ENCODE data around the gene RPL26.
"Not testable (repeated sequence)": the region's sequence is repeated elsewhere in the genome, so short reads cannot be mapped to it uniquely, and the experiment has no call there.

The RPL26 gene

DNA sequence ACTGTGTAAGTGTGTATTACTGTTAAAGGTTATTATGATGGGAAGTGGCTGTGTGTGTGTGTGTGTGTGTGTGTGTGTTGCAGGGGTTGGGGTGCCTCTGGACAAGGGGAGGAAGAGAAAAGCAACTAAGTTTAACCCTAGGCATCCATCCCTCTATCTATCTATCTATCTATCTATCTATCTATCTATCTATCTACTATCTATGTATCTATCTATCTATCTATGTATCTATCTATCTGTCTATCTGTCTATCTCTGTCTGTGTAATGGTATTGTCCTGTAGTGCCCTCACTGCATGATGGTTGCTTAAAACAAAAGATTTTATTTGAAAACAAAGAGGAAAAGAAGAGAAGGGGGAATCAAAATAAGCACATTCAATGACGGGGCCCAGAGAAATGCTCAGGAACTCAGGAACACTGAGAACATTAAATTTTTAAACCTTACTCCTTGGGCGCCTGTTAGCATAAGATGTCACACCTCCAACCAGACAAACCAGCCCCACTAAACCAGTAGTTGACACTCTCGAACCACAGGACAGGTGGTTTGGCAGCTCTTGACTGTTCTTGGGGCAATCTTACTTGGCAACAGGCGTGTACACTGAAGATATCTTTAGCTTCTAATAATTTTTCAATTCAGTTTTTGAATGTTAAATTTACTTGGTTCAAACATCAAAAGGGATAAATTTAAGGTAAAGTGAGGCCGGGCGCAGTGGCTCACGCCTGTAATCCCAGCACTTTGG is 5.1 kb upstream of the RPL26 start:
- FAIRE-seq (no peak), DNase-seq (ENCODE audit: insufficient read length, low spot score) (no peak)
- TF ChIP-seq POLR2A (IDR thresholded peaks at IDR 0.05; ENCODE audit: low read depth, low read length): no peak

DNA sequence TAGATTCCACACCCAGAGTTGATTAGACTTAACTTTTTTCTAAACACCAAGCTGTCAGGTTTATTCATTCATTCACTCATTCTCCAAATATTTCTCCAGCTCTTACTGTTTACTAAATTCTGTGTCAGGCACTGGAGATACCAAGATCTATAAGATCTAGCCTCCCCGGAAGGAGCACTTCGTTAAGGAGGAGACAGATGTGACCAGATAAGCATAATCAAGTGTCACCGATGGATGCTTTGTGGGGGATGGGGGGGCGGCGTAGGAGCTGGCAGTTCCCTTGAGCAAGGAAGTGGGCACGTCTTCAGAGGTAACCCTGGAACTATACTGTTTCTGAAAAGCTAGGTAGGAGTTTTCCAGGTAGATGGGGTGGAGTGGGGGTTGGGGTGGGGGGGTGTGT is 3.8 kb upstream of the RPL26 start:
- TF ChIP-seq POLR2A (IDR thresholded peaks at IDR 0.05; ENCODE audit: low read depth, low read length): no peak
- FAIRE-seq: no peak
- no peak for DNase-seq (ENCODE audit: insufficient read length, low spot score)

DNA sequence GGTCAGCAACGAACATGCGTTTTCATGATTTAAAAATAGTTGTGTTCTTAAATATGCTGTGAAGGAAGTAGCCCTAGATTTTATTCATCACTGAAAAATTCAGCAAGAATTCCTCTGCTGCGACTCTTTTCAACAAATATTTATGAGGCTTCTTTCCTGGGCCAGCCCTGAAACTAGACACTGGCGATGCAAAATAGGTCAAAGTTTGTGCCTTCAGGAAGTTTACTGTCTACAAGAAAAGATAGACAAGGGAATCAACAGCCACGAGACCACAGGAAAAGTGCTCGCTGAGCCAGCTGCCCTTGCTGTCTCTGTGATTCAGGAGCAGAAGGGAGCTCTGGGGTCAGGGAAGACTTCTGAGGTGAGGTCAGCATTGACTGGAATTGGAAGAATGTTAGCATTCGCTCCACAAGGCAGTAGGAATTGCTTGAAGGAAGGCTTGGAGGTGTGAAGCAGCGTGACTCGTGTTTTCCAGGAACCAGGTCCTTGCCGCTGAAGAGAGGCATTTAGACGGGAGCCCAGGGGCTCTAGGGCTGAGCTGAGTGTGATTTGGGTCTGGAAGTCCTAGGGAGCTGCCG is 1.9 kb upstream of the RPL26 start:
- FAIRE-seq (peak; percentile 86), DNase-seq (ENCODE audit: insufficient read length, low spot score) (peak; percentile 80)
- TF ChIP-seq POLR2A (IDR thresholded peaks at IDR 0.05; ENCODE audit: low read depth, low read length): no peak

DNA sequence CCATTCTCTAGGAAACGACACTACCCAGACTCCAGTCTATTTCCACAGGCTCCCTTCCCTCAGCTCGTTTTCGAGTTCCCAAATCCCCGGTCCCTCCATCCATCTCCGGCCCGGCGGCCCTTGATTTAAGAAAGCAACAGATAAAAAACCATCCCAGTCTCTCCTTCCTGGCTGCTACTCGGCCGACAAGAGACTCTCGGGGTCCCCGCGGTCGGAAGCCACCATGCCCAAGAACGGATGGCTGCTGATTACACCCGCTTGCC is 182 bp downstream of the RPL26 start:
- no peak for DNase-seq (ENCODE audit: insufficient read length, low spot score)
- no peak for FAIRE-seq
- no peak for TF ChIP-seq POLR2A (IDR thresholded peaks at IDR 0.05; ENCODE audit: low read depth, low read length)

DNA sequence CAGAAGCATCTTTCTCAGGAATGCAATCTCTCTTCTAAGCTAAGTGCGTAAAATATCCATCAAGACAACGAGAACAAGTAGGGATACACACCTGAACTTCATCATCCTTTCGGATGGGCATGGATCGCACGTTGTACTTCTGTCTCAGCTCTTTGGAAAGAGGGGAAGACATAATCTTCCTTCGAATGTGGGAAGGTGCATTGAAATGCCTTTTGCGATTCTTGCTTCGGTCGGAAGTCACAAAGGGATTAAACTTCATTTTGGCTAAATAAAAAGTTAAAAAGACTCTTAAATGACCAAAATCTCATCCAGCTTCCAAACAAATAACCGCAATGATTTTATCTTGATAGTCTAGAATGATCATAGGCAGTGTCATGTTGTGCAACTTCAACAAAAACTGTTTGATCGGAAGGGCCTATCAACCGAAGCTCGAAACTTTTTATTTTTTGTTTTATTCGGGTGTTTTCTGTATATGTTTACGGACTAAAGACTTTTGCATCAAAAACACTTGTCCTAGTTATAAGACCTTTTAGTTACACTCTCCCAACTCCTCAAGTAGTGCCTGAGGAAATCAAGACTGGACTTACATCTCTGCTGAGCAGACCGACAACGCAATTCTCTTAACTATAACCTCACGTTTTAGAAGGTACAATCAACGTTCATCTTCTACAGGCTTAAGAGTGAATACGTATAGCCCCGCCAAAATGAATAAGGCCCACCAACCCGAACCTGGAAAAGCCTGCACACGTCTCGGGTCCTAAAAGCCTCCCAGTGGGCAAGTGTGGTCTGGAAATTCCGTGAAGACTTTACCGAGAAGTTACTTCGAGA is 727 bp downstream of the RPL26 start:
- DNase-seq (ENCODE audit: insufficient read length, low spot score) (no peak), FAIRE-seq (no peak)
- no peak for TF ChIP-seq POLR2A (IDR thresholded peaks at IDR 0.05; ENCODE audit: low read depth, low read length)

DNA sequence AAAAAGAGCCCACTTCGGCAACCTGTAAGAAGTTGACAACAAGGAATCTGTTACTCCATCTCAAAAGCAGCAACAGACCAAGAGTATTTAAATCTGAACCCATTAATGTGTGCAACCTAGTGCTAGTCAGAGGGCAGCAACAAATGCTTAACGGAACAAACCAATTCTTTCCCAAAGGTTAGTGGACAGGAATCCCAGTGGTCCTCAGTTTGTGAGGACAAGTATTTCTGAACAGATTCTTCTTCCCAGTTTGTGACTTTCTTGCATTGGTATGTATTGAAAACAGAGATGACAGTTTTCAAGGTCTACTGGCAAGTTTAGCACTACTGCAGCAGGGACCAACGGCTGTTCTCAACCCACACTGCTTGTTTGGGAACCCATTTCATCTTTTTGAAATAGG is 2.9 kb downstream of the RPL26 start:
- DNase-seq (ENCODE audit: insufficient read length, low spot score) (no peak), FAIRE-seq (no peak)
- no peak for TF ChIP-seq POLR2A (IDR thresholded peaks at IDR 0.05; ENCODE audit: low read depth, low read length)

DNA sequence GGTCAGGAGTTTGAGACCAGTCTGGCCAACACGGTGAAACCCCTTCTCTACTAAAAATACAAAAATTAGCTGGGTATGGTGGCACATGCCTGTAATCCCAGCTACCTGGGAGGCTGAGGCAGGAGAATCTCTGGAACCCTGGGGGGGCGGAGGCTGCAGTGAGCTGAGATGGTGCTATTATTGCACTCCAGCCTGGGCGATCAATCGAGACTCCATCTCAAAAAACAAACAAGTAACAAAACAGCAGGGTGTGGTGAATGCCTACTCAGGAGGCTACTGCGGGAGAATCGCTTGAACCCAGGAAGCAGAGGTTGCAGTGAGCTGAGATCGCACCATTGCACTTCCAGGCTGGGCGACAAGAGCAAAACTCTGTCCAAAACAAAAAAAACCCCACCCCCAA is 4.9 kb downstream of the RPL26 start:
- not testable (repeated sequence) for FAIRE-seq; DNase-seq (ENCODE audit: insufficient read length, low spot score)

DNA sequence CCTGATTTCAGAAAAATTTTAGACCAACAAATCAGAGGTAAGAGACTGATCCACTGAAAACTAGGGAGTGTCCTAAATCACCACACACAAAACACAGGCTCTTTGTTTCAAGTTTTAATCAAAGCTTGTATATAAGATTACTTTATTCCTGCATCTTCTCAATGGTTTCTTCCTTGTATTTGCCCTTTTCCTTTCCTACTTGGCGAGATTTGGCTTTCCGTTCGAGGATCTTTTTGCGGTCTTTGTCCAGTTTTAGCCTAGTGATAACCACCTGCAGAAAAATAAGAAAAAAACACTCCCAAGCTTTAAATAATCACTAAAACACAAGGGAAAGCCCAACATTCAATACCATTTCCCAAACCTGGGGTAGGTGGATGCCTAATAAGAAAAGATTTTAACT is 5.6 kb downstream of the RPL26 start:
- TF ChIP-seq POLR2A (IDR thresholded peaks at IDR 0.05; ENCODE audit: low read depth, low read length): no peak
- no peak for FAIRE-seq

DNA sequence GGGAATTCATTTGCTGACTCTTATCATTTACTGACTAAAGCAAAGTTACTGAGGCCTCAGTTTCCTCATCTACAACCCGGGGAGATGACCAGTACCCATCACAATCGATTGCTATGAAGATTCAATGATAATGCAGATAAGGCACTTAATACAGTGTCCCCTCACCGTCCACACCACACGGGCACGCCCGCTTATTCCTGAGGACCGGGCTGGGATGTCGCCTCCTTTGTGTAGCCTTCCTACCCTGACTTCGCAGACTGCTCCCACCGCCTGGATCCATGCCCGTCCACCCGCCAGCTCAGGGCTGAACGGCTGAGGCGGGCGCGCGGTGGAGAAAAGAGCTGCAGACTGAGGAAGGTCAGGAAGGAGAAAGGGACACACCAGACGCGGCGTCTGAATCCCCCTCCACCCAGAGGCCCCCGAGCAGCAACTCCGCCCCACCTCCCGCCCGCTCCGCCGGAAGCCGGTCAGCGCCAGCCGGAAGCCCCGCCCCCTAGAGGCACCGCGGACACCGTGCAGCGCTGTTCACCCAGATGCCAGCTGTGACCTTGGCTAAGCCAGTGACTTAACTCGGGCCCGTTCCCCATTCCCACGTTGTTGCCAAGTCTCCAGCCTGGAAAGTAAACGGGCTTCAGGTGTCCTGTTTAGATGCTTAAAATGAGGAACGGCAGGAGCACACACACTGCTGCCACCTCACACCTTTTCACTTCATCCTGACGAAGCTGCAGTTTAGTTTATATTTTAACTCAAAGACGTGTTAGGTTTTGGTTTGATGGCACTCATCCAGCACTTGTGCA is 6.5 kb downstream of the RPL26 start, which contains the start of gene KRABD2:
Gene KRABD2, minus strand, starts transcription at position 434 of the 797 bp plus-strand sequence.
- peak; percentile 93 for DNase-seq (ENCODE audit: insufficient read length, low spot score)
- peak; percentile 38 for FAIRE-seq
- TF ChIP-seq POLR2A (IDR thresholded peaks at IDR 0.05; ENCODE audit: low read depth, low read length): peak; percentile 74

More for the DNA sequence above, 5.6 kb downstream of the RPL26 start:
- no peak for DNase-seq (ENCODE audit: insufficient read length, low spot score)

DNA sequence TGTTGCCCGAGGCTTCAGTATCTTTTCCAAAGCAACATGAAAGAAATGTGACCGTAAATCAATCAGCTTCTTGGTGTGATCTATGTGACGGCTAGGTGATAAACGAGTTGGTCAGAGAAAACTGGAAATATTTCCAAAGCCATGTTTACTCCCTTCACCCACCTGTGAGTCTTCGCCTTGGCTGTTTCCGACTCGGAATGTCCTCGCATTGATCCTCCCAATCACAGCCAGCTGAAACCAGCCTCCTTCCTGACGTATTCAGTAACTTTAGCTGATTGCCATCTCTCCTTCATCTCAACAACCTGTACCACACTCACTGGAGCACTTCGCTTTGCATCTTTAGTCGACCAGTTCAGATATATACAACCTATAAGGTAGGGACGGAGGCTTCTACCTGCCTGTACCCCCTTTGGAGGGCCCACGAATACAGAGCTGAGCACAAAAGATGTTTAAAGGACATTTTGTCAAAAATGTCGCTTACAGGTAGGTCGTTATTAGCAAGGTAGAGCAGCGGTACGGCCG is 7.2 kb downstream of the RPL26 start:
- FAIRE-seq: no peak

DNA sequence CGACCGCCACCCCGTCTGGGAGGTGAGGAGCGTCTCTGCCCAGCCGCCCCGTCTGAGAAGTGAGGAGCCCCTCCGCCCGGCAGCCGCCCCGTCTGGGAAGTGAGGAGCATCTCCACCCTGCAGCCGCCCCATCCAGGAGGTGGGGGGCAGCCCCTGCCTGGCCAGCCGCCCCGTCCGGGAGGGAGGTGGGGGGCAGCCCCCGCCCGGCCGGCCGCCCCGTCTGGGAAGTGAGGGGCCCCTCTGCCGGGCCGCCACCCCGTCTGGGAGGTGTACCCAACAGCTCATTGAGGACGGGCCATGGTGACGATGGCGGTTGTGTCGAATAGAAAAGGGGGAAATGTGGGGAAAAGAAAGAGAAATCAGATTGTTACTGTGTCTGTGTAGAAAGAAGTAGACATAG is 9.1 kb downstream of the RPL26 start:
- not testable (repeated sequence) for DNase-seq (ENCODE audit: insufficient read length, low spot score); FAIRE-seq

More for the DNA sequence above, 7.2 kb downstream of the RPL26 start:
- no peak for TF ChIP-seq POLR2A (IDR thresholded peaks at IDR 0.05; ENCODE audit: low read depth, low read length)
- no peak for DNase-seq (ENCODE audit: insufficient read length, low spot score)

DNA sequence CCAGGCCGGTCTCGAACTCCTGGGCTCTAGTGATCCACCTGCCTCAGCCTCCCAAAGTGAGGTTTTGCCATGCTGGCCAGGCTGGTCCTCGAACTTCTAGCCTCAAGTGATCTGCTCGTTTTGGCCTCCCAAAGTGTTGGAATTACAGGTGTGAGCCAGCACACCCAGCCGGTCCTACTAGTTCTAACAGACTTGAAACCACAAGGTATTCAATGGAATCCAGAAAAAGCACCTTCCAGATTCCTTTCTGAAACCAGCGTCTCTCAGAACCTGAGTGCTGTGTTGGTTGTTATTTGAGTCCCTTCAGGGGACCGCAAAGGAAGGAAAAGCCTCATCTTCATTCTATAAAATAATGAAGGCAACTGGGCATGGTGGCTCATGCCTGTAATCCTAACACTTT is 10.6 kb downstream of the RPL26 start:
- DNase-seq (ENCODE audit: insufficient read length, low spot score): no peak
- no peak for FAIRE-seq
- no peak for TF ChIP-seq POLR2A (IDR thresholded peaks at IDR 0.05; ENCODE audit: low read depth, low read length)

DNA sequence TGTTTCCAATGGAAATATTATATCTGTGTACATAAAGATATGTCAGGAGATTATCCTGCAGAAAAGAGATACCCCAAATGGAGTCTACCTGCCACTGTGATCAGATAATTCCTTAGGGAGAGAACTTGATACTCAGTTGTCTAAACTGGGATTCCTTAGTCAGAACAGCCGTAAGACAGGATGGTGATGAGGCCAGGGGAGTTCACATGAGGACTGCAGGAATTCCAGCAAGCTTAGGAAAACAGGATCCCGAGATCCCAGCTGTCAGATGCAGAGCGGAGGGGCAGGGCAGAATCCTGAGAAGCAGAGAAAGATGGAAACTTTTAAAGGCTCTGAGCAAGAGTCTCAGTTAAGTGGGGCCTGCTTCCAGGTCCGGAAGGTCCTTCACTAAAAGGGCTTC is 11.2 kb downstream of the RPL26 start:
- FAIRE-seq: no peak
- TF ChIP-seq POLR2A (IDR thresholded peaks at IDR 0.05; ENCODE audit: low read depth, low read length): no peak
- no peak for DNase-seq (ENCODE audit: insufficient read length, low spot score)

DNA sequence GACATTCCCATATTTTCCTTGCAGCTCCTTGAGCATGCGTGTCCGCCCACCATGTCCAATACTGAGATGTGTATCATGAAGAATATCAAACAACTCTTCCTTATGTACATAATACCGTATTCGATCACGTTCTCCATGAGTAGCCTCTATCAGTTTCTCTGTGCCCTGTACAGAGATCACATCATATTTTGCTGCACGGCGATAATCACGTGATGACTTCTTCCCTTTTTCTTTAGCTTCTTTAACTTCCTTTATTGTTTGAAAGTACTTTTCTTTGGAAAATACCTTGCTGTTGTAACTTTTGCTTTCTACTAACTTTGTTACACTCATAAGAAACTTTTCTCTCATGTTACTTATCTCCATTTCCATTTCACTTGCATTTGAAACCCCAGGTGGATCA is 13.0 kb downstream of the RPL26 start:
- FAIRE-seq (no peak), DNase-seq (ENCODE audit: insufficient read length, low spot score) (no peak)
- no peak for TF ChIP-seq POLR2A (IDR thresholded peaks at IDR 0.05; ENCODE audit: low read depth, low read length)

Measured in H54 (cell line).